Measurements from ENCODE around the gene LAMTOR5. TPM values are rescaled to one million over a fixed set of nuclear protein-coding genes. Genes with fewer than 3 reads are reported as not detected.

LAMTOR5 gene
- total RNA-seq, 4 donors from 2014 or later = 46.1 to 119 (median 80.2) TPM

GRCh38 chr1:110426854-110427253 lies 19.4 kb upstream of the LAMTOR5 start:
- Histone ChIP-seq H3K4me3 (replicated peaks in 1 of 3) (no peak overlapping the region), H3K4me1 (no peaks in the 10 kb centered on the region), H3K36me3 (no peaks in the 10 kb centered on the region), H3K27me3 (no peaks in the 10 kb centered on the region), H3K9me3 (no peaks in the 10 kb centered on the region), H3K27ac (no peak overlapping the region)
- intact Hi-C loops (cut with DNase I) = loop anchor here (5.0 kb wide), 1 partner anchor 50 kb away; no protein-coding TSS in a partner anchor
- DNase-seq = no peak
- no peak for TF ChIP-seq CTCF (IDR thresholded peaks at IDR 0.05)
- TF ChIP-seq POLR2A (IDR thresholded peaks at IDR 0.05) = no peak
- 56 to 63% methylated on average over 4 of the region's 4 CpGs for WGBS, 2 donors

- H3K4me1 ChIP-seq = no peaks in the 10 kb centered on the region
- H3K36me3 ChIP-seq = no peaks in the 10 kb centered on the region
- no peak overlapping the region for H3K4me3 ChIP-seq (replicated peaks in 1 of 3)
- TF ChIP-seq POLR2A (IDR thresholded peaks at IDR 0.05) (no peak), CTCF (IDR thresholded peaks at IDR 0.05) (no peak)
- no peaks in the 10 kb centered on the region for H3K27me3 ChIP-seq
- no peak overlapping the region for H3K27ac ChIP-seq
- WGBS, 2 donors = 52 to 55% methylated on average over 8 to 9 of the region's 9 CpGs
- H3K9me3 ChIP-seq = no peaks in the 10 kb centered on the region
- intact Hi-C loops (cut with DNase I) = loop anchor here (5.0 kb wide), 1 partner anchor 52 kb away; no protein-coding TSS in a partner anchor
- DNase-seq = peak; percentile 9 to 19
Observed at GRCh38 chr1:110425612-110426152, 18.2 kb upstream of the LAMTOR5 start.

- intact Hi-C loops (cut with DNase I) = loop anchor here (5.0 kb wide), 1 partner anchor 52 kb away; no protein-coding TSS in a partner anchor
- H3K27me3 ChIP-seq = no peaks in the 10 kb centered on the region
- H3K27ac ChIP-seq = no peak overlapping the region
- TF ChIP-seq POLR2A (IDR thresholded peaks at IDR 0.05) (no peak), CTCF (IDR thresholded peaks at IDR 0.05) (no peak)
- WGBS, 2 donors = 74 to 79% methylated on average over 9 of the region's 9 CpGs
- no peak for DNase-seq
- no peaks in the 10 kb centered on the region for H3K36me3 ChIP-seq
- H3K9me3 ChIP-seq = no peaks in the 10 kb centered on the region
- no peaks in the 10 kb centered on the region for H3K4me1 ChIP-seq
- H3K4me3 ChIP-seq (replicated peaks in 1 of 3) = no peak overlapping the region
Observed at GRCh38 chr1:110424699-110425611, 17.5 kb upstream of the LAMTOR5 start.

- no peak for TF ChIP-seq POLR2A (IDR thresholded peaks at IDR 0.05)
- TF ChIP-seq CTCF (IDR thresholded peaks at IDR 0.05) = no peak
- no peaks in the 10 kb centered on the region for H3K36me3 ChIP-seq
- no peak overlapping the region for H3K4me3 ChIP-seq (replicated peaks in 1 of 3)
- intact Hi-C loops (cut with DNase I) = no loop called here
- no peak overlapping the region for H3K27ac ChIP-seq
- no peak for DNase-seq
- no peaks in the 10 kb centered on the region for H3K9me3 ChIP-seq
- H3K27me3 ChIP-seq = no peaks in the 10 kb centered on the region
- 82 to 83% methylated on average over 2 of the region's 2 CpGs for WGBS, 2 donors
- H3K4me1 ChIP-seq = no peaks in the 10 kb centered on the region
Observed at GRCh38 chr1:110420874-110421793, 13.6 kb upstream of the LAMTOR5 start.

All from thyroid gland (tissue), 4 donors.